ENCODE results near the gene PEAK1. TPM values are rescaled to one million over a fixed set of nuclear protein-coding genes. Genes with fewer than 3 reads are reported as not detected.

The PEAK1 gene
- polyA plus RNA-seq, 1 experiment: 40.7 TPM

DNA sequence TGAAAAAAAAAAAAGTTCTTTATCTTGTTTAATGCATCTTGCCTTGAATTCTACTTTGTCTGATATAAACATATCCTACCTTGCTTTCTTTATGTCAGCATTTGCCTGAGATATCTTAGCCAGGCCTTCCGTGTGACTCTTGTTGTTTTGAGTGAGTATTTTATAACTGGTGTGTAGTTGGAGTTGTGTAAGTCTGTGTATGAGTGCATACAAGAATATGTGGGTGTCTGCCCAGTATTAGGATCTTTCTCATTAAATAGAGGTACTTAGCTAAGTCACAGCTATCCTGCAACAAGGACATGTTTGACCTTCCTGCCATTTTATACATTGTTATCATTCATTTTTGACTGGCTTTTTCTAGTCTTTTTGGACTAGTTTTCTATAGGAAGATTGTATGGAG lies 326.5 kb downstream of the PEAK1 start:
- ChIA-PET CTCF (interaction anchor here (0.7 to 1.9 kb wide), 3 partner anchors 8 to 451 kb away, joined by 3 to 4 read pairs (median 4); no protein-coding TSS in a partner anchor), POLR2A (interaction anchor here (0.7 kb wide), 1 partner anchor 817 kb away, joined by 3 read pairs; no protein-coding TSS in a partner anchor)
- Histone ChIP-seq H3K27me3 (ENCODE audit: control insufficient read depth, insufficient read depth, low read length) (no peaks in the 10 kb centered on the region), H3K36me3 (ENCODE audit: control insufficient read depth, insufficient read depth, low read length) (no peaks in the 10 kb centered on the region), H3K4me3 (ENCODE audit: low read depth, low read length) (no peak overlapping the region)
- DNase-seq (ENCODE audit: low read depth): no peak
- TF ChIP-seq, protein P1, sequence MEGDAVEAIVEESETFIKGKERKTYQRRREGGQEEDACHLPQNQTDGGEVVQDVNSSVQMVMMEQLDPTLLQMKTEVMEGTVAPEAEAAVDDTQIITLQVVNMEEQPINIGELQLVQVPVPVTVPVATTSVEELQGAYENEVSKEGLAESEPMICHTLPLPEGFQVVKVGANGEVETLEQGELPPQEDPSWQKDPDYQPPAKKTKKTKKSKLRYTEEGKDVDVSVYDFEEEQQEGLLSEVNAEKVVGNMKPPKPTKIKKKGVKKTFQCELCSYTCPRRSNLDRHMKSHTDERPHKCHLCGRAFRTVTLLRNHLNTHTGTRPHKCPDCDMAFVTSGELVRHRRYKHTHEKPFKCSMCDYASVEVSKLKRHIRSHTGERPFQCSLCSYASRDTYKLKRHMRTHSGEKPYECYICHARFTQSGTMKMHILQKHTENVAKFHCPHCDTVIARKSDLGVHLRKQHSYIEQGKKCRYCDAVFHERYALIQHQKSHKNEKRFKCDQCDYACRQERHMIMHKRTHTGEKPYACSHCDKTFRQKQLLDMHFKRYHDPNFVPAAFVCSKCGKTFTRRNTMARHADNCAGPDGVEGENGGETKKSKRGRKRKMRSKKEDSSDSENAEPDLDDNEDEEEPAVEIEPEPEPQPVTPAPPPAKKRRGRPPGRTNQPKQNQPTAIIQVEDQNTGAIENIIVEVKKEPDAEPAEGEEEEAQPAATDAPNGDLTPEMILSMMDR (IDR thresholded peaks at IDR 0.05; ENCODE audit: insufficient read depth, low read depth, low read length): no peak

DNA sequence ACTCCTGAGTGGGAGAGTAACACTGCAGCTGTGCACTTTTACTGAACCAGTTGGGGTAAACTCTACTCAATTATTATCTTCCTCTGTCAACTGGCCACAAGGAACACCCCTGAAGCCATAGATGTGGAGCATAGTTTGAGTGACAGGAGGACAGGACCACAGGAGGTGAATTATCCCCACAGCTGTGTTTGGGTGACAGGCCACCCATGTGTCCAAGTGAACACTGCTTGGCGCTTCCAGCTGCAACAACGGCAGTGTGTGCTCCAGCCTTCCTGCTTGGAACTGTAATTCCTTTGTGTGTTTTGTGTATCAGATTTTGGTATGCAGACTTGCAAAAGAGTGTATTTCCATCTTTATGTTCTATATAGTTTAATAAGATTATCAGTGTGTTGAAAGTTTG lies 328.8 kb downstream of the PEAK1 start:
- TF ChIP-seq, protein P1 (IDR thresholded peaks at IDR 0.05; ENCODE audit: insufficient read depth, low read depth, low read length): no peak
- CTCF ChIA-PET: no interaction called here
- no peak for DNase-seq (ENCODE audit: low read depth)
- H3K4me3 ChIP-seq (ENCODE audit: low read depth, low read length): no peak overlapping the region
- H3K27me3 ChIP-seq (ENCODE audit: control insufficient read depth, insufficient read depth, low read length): no peaks in the 10 kb centered on the region
- H3K36me3 ChIP-seq (ENCODE audit: control insufficient read depth, insufficient read depth, low read length): no peaks in the 10 kb centered on the region
- POLR2A ChIA-PET: no interaction called here

DNA sequence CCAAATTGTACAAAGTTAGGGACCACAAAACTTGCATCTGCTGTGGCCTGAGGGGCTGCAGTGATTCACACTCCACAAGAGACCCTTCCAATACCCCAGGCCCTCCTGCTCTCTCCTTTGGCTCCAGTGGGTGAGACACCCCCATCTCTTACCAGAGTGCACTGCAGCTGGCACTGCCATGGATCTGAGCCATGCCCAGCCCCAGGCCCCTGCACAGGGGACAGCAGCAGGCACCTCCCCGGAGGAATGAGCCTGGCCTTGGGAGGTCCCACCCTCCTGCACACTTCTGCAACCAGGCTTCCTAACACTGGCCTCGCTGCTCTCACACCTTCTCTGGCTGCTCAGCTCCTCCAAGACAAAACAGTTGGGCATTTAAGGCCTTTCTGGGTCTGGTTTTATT lies 332.7 kb downstream of the PEAK1 start:
- POLR2A ChIA-PET: no interaction called here
- Histone ChIP-seq H3K36me3 (ENCODE audit: control insufficient read depth, insufficient read depth, low read length) (no peaks in the 10 kb centered on the region), H3K4me3 (ENCODE audit: low read depth, low read length) (no peak overlapping the region), H3K27me3 (ENCODE audit: control insufficient read depth, insufficient read depth, low read length) (no peaks in the 10 kb centered on the region)
- TF ChIP-seq, protein P1 (IDR thresholded peaks at IDR 0.05; ENCODE audit: insufficient read depth, low read depth, low read length): no peak
- CTCF ChIA-PET: interaction anchor here (0.6 to 1.6 kb wide), 5 partner anchors 9 to 64 kb away, joined by 3 to 9 read pairs (median 5); no protein-coding TSS in a partner anchor
- no peak for DNase-seq (ENCODE audit: low read depth)

DNA sequence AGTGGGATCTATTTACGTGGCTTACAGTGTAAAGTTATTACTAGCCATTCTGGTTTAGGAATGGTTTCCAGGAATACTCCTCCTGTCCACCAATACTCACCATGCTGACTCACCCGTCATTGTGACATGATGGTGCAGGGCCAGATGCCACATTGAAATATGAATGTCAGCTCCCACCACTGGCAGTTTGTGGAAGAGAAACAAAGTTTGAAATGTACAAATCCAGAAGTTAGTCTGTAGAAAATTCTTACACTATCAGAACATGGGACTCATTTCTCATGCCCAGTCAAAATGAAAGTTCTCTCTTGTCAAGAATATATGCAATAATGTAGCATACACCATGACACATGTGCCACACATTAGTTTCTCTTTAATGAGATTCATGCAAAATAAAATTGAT lies 334.6 kb downstream of the PEAK1 start:
- DNase-seq (ENCODE audit: low read depth): no peak
- CTCF ChIA-PET: no interaction called here
- Histone ChIP-seq H3K27me3 (ENCODE audit: control insufficient read depth, insufficient read depth, low read length) (no peaks in the 10 kb centered on the region; the same call in 1 of the 2 replicates), H3K4me3 (ENCODE audit: low read depth, low read length) (no peak overlapping the region), H3K36me3 (ENCODE audit: control insufficient read depth, insufficient read depth, low read length) (no peaks in the 10 kb centered on the region)
- POLR2A ChIA-PET: no interaction called here
- TF ChIP-seq, protein P1 (IDR thresholded peaks at IDR 0.05; ENCODE audit: insufficient read depth, low read depth, low read length): no peak

DNA sequence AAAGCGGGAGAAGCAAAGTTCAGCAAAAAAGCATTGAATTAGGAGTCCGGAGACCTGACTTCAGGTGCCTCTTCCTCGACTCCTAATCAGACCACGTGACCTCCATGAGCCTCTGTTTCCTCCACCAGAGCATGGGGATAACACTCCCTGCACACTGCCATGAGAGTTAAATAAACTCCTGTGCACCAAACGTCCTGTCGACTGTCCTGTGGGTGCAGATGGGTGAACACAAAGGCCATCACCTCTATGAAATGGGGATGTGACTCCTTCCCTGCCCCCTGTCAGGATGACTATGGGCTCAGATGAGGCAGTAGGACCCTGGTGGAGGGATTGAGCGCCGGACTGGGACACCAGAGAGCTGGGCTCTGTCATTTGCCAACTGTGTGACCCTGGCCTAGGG lies 335.5 kb downstream of the PEAK1 start:
- no peaks in the 10 kb centered on the region; the same call in 1 of the 2 replicates for H3K27me3 ChIP-seq (ENCODE audit: control insufficient read depth, insufficient read depth, low read length)
- ChIA-PET CTCF (no interaction called here), POLR2A (no interaction called here)
- H3K4me3 ChIP-seq (ENCODE audit: low read depth, low read length): no peak overlapping the region
- TF ChIP-seq, protein P1 (IDR thresholded peaks at IDR 0.05; ENCODE audit: insufficient read depth, low read depth, low read length): no peak
- H3K36me3 ChIP-seq (ENCODE audit: control insufficient read depth, insufficient read depth, low read length): no peaks in the 10 kb centered on the region
- DNase-seq (ENCODE audit: low read depth): no peak
